Activated naive CD4-positive, alpha-beta T cell treated with anti-CD3 and anti-CD28 coated beads for 36 hours (primary cell): ENCODE measurements around the gene FOXP4. TPM values are rescaled to one million over a fixed set of nuclear protein-coding genes. Genes with fewer than 3 reads are reported as not detected.

Experiments used
- CTCF ChIA-PET: fragments of 350-600 bp; sonication (Branson Sonifier 250); formaldehyde crosslinking; loops from one replicate; lab custom pipeline; 2021; ENCODE audit warnings: antibody characterized with exemption; lab: Charles Lee
- DNase-seq: peaks from one replicate; pipeline ENCODE4 v3.0.0-alpha.2; 2020
- H3K27ac Mint-ChIP-seq: one replicate; pipeline ENCODE4 v1.8.0; 2021; ENCODE audit warnings: mild to moderate bottlenecking, mixed read lengths
- H3K27me3 Mint-ChIP-seq: one replicate; pipeline ENCODE4 v1.8.0; 2021; ENCODE audit warnings: low read depth, mixed read lengths
- H3K36me3 Mint-ChIP-seq: one replicate; pipeline ENCODE4 v1.8.0; 2021; ENCODE audit warnings: low read depth, mixed read lengths
- H3K4me1 Mint-ChIP-seq: one replicate; pipeline ENCODE4 v1.8.0; 2021; ENCODE audit warnings: low read depth, mixed read lengths
- H3K4me3 Mint-ChIP-seq: one replicate; pipeline ENCODE4 v1.8.0; 2021; ENCODE audit warnings: mild to moderate bottlenecking, moderate library complexity, mixed read lengths
- H3K9me3 Mint-ChIP-seq: one replicate; pipeline ENCODE4 v1.8.0; 2021; ENCODE audit warnings: mixed read lengths
- intact Hi-C: fragments of 100-400 bp; cut with micrococcal nuclease; formaldehyde crosslinking; loops from one replicate; pipeline ENCODE4 v1.15.1; 2023
- total RNA-seq, 2 experiments: library from RNA; stranded (reverse); gene quantifications; one replicate each; pipeline ENCODE4 v1.2.3, GENCODE V29; 2021

FOXP4 gene
- total RNA-seq, 2 experiments from 2014 or later = 15.9 to 16.0 TPM

DNA sequence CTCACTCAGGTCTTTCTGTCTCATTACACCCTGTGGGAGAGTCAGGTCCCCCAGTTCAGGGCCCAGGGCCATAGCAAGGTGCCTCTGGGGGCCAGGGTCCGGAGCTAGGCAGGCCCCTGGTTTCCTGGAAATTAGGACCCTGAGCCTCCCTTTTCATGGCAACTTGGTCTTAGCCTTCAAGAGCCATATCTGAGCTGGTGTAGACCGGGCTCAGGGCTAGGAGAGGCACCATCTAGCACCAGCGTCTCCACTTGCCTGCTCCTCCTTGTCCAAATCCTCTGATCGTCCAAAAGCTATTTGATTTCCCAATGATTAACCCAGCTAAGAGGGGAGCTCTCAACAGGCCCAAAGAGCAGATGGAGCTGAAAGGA, 97.7 kb downstream of the FOXP4 start:
- no peak for DNase-seq
- H3K27ac Mint-ChIP-seq = no peak overlapping the region
- intact Hi-C loops = no loop called here
- peaks cover 5% of the 10 kb centered on the region for H3K4me1 Mint-ChIP-seq
- H3K27me3 Mint-ChIP-seq = peaks cover 19% of the 10 kb centered on the region
- no peak overlapping the region for H3K4me3 Mint-ChIP-seq
- CTCF ChIA-PET = no interaction called here
- no peaks in the 10 kb centered on the region for H3K36me3 Mint-ChIP-seq
- no peaks in the 10 kb centered on the region for H3K9me3 Mint-ChIP-seq

DNA sequence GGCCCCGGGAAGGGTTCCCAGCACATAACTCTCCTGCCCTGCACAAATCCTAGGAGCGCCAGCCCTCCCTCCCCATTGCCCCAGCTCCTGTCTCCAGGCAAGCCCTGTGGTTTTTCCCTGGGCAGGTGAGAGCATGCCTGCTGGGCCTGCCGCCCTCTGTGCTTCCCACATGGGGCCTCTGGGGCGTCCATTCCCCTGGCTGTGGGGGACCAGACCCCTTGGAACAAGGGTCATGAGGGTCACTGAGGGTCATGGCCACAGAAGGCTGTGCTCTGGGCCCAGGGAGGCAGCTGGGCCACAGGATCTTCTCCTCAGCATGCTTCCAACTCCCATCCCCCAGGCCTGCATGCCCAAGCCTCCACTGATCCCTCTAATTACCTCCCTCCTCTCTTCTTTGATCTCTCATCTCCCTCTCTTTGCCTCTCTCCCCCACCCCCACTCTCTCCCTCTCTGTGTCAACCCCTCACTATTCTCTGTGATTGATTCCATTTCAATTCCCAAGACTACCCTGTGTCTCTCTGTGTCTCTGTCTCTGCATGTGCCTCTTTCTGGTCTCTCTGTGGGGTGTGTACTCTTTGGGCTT, 98.2 kb downstream of the FOXP4 start:
- Mint-ChIP-seq H3K36me3 (no peaks in the 10 kb centered on the region), H3K4me1 (peaks cover 2% of the 10 kb centered on the region), H3K27me3 (peaks cover 14% of the 10 kb centered on the region), H3K4me3 (no peak overlapping the region), H3K27ac (no peak overlapping the region), H3K9me3 (no peaks in the 10 kb centered on the region)
- intact Hi-C loops = no loop called here
- DNase-seq = no peak
- CTCF ChIA-PET = no interaction called here

DNA sequence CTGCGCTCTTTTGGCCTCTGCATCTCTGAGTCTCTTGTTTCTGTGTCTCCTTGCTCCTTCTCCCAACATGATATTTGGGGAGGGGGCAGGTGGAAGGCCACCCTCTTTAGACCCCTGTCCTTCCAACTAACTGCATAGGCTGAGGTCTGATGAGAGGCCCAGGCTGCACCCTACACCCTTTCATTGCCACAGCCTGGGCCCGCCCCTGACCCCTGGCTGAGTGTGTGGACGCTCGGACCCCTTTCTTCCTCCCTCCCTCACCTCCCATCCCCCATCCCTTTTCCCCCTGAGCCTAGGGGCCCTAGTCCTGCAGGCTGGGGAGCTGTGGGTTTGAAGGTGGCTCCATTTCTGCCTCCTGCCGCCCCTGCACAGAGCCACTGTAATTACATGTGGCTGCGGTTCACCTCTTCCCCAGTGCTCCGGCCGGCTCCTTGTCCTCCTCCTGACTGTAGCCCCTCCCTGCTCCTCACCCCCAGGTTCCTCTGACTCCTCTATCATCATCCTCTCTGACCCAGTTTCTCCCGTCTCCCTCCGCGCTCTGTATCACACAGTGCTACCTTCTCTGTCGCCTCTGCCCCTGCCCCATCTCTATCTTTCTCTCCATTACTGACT, 98.9 kb downstream of the FOXP4 start:
- Mint-ChIP-seq H3K27ac (no peak overlapping the region), H3K4me3 (no peak overlapping the region), H3K4me1 (no peaks in the 10 kb centered on the region), H3K9me3 (no peaks in the 10 kb centered on the region), H3K27me3 (peaks cover 7% of the 10 kb centered on the region), H3K36me3 (no peaks in the 10 kb centered on the region)
- CTCF ChIA-PET = no interaction called here
- no peak for DNase-seq
- intact Hi-C loops = no loop called here

DNA sequence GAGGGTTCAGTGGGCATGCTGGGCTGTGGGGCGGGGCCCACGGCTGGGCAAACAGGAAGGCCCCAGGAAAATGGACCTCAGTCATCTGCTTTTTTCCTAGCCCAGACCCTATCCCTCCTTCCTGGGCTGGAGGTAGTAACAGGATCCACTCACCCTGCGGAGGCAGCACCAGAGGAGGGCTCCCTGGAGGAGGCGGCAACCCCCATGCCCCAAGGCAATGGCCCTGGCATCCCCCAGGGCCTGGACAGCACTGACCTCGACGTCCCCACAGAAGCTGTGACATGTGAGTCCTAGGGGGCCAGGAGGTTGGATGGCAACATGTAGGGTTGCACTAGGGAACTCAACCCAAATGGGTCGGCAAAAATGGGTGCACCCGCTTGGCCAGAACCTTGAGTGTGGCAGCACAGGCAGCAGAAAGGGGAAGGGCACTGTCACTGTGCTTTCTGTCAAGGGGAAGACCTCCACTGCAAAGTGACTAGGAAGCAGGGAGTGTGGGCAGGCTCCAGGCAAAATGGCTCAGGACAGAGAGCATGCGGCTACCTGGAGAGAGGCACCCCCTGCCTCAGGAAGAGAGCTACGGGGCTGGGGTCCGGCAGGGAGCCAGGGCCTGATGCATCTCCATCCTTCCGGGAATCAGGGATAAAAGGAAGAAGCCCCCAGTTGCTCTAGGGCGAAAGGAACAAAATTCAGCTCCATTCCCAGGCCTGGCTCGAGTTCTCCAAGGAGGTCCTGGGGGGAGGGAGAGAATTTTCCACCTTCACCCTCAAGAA, 100.0 kb downstream of the FOXP4 start:
- Mint-ChIP-seq H3K4me3 (no peak overlapping the region), H3K4me1 (no peaks in the 10 kb centered on the region), H3K9me3 (no peaks in the 10 kb centered on the region), H3K27ac (no peak overlapping the region), H3K27me3 (peaks cover 1% of the 10 kb centered on the region), H3K36me3 (no peaks in the 10 kb centered on the region)
- CTCF ChIA-PET = no interaction called here
- DNase-seq = no peak
- intact Hi-C loops = no loop called here

DNA sequence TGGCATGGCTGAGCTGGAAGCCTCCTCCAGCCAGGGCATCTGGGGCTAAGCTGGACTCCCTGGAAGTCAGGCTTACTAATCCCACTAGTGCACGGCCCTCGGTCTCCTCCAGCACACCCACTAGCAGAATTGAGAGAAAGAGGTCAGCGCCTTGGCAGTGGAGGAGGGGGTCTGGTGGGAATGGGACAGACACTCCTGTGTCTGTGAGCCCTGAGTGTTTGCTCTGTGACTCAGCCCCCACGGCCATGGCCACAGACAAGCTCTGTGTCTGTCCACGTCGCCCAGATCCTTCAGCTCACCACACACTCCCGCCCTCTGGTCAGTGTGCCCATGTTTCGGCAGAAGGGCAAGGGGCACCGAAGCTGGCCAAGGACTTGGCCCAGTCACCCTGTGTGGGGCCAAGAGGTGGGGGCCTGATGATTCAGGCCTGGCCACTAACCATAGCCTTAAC, 100.9 kb downstream of the FOXP4 start:
- H3K9me3 Mint-ChIP-seq = no peaks in the 10 kb centered on the region
- no peaks in the 10 kb centered on the region for H3K36me3 Mint-ChIP-seq
- CTCF ChIA-PET = interaction anchor here (0.9 kb wide), 1 partner anchor 36 kb away, joined by 3 read pairs; no protein-coding TSS in a partner anchor
- H3K4me1 Mint-ChIP-seq = no peaks in the 10 kb centered on the region
- H3K27ac Mint-ChIP-seq = no peak overlapping the region
- H3K4me3 Mint-ChIP-seq = no peak overlapping the region
- no peak for DNase-seq
- no peaks in the 10 kb centered on the region for H3K27me3 Mint-ChIP-seq
- intact Hi-C loops = no loop called here

DNA sequence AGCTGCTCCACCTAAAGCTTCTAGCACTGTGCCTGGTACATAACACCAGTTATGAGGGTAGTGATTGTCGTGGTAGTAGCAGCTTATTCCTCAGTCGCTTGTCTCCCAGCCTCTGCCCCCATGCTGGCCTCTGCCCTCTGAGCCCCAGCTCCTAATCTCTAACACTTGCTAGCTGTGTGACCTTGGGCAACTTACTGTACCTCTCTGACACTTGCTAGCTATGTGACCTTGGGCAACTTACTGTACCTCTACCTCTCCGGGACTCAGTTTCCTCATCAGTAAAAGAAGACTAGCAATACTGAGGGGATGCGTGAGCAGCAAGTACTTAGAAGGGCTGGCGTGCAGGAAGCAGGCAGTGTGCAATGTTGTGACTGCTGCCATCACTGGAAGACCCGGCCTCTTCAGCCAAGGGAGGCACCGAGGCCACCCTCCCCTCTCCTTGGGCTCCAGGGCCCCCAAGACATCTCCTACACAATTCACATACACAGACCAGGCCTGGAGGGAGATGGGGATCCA, 101.9 kb downstream of the FOXP4 start:
- Mint-ChIP-seq H3K36me3 (no peaks in the 10 kb centered on the region), H3K9me3 (no peaks in the 10 kb centered on the region), H3K27me3 (no peaks in the 10 kb centered on the region), H3K4me1 (no peaks in the 10 kb centered on the region), H3K4me3 (no peak overlapping the region), H3K27ac (no peak overlapping the region)
- intact Hi-C loops = no loop called here
- no peak for DNase-seq
- CTCF ChIA-PET = interaction anchor here (0.9 kb wide), 1 partner anchor 35 kb away, joined by 3 read pairs; no protein-coding TSS in a partner anchor

DNA sequence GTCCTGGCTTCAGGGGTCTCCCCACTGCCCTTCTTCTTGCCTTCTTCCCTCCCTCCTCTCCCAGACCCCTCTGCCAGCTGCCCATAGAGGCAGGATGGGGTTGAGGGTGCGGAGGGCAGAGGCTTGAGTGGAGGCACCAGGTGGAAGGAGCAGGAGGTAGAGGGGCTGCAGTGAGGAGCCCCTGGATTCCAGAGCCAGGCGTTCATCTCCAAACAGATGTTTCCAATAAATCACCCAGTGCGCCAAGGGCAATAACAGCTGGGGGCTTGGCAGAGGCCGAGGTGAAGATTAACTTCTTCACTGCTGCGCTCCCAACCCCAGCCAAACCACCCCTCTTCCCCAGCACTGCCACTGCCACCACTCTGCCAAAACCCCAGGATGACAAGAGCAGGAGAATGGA, 102.7 kb downstream of the FOXP4 start:
- H3K9me3 Mint-ChIP-seq = no peaks in the 10 kb centered on the region
- no peaks in the 10 kb centered on the region for H3K27me3 Mint-ChIP-seq
- DNase-seq = no peak
- intact Hi-C loops = no loop called here
- H3K27ac Mint-ChIP-seq = no peak overlapping the region
- no peaks in the 10 kb centered on the region for H3K36me3 Mint-ChIP-seq
- H3K4me1 Mint-ChIP-seq = no peaks in the 10 kb centered on the region
- CTCF ChIA-PET = no interaction called here
- no peak overlapping the region for H3K4me3 Mint-ChIP-seq

DNA sequence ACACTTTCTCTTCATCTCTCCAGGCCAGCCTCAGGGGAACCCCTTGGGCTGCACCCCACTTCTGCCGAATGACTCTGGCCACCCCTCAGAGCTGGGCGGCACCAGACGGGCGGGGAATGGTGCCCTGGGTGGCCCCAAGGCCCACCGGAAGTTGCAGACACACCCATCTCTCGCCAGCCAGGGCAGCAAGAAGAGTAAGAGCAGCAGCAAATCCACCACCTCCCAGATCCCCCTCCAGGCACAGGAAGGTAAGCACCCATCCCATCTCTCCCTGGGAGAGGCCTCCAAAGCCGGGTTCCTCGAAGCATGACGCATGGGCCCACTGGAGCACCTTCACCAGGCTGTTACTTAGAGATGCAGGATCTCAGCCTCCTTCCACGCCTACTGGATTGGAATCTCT, 103.4 kb downstream of the FOXP4 start:
- H3K27ac Mint-ChIP-seq = no peak overlapping the region
- CTCF ChIA-PET = no interaction called here
- intact Hi-C loops = no loop called here

DNA sequence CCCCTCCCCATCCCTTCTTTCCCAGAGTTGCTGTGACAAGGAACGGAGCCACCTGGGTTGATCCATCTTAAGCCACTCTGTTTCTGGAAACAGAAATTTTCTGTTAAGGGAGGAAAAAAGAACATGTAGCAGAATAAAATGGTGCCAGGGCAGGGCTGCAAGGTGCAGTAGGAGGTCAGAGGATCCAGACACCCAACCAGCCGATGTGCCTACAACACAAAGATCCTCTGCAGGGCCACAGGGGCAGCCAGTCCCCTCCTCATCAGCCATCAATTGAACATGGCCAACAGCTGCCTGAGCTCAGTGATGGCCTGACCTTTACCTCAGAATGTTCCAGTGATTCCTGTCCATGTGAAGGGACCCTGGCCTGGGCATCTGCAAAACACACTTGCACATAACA, 103.9 kb downstream of the FOXP4 start:
- H3K27me3 Mint-ChIP-seq = no peaks in the 10 kb centered on the region

More for the DNA sequence above, 103.4 kb downstream of the FOXP4 start:
- Mint-ChIP-seq H3K9me3 (no peaks in the 10 kb centered on the region), H3K4me1 (no peaks in the 10 kb centered on the region), H3K36me3 (no peaks in the 10 kb centered on the region), H3K27me3 (no peaks in the 10 kb centered on the region), H3K4me3 (no peak overlapping the region)
- no peak for DNase-seq

DNA sequence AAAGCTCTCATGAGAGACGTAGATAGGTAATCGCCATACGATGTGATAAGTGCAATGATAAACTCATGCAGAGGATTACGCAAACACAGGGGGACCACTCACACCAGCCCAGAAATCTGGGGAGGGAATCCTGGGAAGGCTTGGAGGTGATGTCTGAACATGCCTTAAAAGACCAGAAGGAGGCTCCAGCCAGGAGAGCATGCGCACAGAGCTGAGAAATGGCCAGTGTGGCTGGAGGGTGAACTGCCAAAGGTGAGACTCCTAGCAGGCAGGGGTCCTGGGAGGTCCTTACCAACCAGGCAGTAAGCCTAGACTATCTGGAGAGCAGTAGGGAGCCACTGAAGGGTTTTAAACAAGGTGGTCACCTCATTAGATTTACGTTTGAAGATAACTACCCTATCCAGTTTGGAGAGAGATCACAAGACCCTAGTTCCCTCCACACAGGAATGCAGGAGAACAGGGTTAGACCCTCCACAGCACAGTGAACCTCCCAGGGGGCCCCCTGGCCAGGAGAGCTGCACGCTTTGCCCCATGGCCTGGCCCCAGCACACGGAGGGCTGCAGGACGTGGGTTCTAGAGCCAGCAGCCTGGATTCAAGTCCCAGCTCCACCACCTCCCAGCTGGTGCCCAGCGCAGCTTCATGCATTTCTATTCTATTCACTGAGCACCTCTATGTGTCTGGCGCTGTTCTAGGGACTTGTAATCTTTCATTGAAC, 105.2 kb downstream of the FOXP4 start:
- no peak overlapping the region for H3K27ac Mint-ChIP-seq
- CTCF ChIA-PET = no interaction called here
- H3K27me3 Mint-ChIP-seq = no peaks in the 10 kb centered on the region
- no peaks in the 10 kb centered on the region for H3K36me3 Mint-ChIP-seq
- DNase-seq = no peak
- H3K9me3 Mint-ChIP-seq = no peaks in the 10 kb centered on the region
- H3K4me3 Mint-ChIP-seq = no peak overlapping the region
- no peaks in the 10 kb centered on the region for H3K4me1 Mint-ChIP-seq
- intact Hi-C loops = no loop called here

More for the DNA sequence above, 103.9 kb downstream of the FOXP4 start:
- intact Hi-C loops = no loop called here
- H3K4me3 Mint-ChIP-seq = no peak overlapping the region
- no peaks in the 10 kb centered on the region for H3K9me3 Mint-ChIP-seq
- H3K27ac Mint-ChIP-seq = no peak overlapping the region
- CTCF ChIA-PET = no interaction called here
- DNase-seq = no peak
- no peaks in the 10 kb centered on the region for H3K36me3 Mint-ChIP-seq
- no peaks in the 10 kb centered on the region for H3K4me1 Mint-ChIP-seq
